Measurements from ENCODE around the gene PARP14.
"Not testable (repeated sequence)": the region's sequence is repeated elsewhere in the genome, so short reads cannot be mapped to it uniquely, and the experiment has no call there.

Gene PARP14

DNA sequence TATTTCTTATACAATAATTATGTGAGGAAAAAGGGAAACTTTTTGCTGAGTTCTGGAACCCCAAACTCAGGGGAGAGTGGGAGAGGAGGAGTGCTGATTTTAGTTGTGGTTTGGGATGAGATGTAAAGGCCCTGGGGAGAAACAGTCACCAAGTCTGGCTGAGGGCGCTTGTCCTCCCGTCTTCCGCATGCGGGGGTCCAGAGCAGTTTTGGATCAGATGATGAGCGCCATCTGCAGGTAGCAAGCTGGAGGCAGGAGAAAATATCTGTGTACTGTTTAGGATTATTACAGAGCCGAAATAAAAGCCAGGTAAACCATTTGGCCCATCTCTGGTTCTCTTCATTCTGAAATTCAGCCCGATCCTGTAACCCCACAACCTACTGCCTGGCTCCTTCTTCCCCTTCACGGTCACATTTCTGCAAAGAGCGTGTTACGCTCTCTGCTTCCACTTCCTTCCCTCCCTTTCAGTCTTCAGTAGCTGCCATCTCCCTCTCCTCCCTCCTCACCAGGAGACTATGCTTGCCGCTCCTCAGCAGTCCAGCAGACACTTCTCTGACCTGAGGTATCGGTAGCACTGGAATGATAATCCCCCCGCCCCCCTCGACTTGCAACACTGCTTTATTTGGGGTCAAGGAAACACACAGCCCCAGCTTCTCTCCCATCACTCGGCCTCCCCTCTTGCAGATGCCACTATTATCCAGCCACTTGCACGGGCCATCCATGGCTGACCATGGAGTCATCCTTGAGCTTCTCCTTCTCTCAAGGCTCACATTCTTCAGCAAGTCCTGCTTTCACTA is 1.4 kb upstream of the PARP14 start:
- DNase-seq: peak; percentile 54 to 69 (median 59)

DNA sequence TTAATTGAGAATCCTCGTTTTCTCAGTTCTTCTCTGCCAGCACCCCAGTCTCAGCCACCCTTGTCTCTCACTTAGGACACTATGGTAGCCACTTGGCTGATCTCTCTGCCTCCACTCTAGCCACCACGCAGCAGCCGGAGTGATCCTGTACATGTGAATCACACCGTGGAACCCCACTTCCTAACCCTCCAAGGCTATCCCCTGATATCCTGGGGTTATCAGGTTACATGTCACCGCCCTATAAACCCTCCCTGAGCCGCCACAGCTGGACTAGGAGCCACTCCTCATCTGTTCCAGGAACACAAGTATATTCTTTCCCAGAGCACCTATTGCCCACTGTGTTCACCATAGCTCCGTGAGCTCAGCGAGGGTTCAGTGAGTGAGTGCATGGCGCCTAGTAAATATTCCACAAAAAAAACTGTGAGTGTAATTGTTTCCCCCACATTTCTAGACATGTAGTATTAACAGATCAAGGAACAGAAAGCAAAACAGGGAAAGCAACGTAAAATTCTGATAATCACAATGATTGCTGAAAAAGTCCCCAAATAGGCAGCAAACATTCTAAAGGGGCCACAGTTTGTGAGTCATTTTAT is 661 bp upstream of the PARP14 start:
- DNase-seq: no peak

DNA sequence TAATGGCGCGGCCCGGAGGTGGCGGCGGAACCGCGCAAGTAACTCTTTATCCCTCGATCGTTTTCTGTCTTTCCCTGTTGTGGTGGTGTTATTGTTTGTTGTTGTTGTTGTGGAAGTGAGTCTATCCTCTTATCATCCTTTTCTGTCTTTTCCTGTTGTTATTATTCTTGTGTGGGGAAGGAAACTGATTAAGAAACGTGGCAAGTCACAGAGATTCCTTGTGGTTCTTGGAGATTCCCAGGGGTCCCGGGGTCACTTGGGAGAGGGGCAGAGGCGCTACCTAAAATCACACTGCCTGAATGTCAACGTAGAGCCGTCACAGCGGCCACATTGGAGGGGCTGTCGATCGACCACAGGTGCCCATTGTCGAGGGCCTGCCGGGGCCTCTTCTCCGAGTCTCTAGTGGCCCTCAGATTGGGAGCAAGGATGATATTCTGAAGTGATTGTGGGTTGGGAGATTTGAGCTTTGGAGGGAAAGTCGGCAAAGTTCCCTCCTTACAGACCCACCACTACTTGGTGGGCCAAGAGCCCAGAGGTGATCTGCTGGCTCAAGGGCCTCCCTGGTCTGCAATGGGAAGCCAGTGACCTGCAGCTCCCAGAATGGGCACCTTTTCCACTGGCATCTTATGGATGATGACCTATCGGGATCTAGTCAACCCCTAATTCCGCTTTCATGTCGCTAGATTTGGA is 790 bp downstream of the PARP14 start:
- DNase-seq: no peak

DNA sequence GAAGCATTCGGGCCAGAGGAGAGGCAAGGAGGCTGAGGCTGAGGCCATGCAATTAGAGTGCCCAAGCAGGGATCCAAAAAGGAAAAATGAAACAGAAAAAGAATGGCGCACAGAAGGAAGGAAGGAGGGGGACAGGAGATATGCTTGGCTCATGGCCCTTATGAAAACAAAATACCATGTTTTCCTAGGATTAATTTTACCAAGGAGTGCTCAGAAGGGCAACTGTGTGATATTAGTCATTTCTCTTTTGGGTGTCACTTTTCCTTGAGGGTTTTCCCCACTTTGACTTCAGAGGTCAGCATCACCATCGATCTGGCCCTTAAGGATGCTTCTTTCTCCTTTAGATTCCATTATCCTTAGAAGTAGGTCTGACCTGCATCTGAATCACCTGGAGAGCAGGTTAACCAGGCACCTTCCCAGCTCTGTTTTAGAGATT is 1.4 kb downstream of the PARP14 start:
- no peak for DNase-seq

DNA sequence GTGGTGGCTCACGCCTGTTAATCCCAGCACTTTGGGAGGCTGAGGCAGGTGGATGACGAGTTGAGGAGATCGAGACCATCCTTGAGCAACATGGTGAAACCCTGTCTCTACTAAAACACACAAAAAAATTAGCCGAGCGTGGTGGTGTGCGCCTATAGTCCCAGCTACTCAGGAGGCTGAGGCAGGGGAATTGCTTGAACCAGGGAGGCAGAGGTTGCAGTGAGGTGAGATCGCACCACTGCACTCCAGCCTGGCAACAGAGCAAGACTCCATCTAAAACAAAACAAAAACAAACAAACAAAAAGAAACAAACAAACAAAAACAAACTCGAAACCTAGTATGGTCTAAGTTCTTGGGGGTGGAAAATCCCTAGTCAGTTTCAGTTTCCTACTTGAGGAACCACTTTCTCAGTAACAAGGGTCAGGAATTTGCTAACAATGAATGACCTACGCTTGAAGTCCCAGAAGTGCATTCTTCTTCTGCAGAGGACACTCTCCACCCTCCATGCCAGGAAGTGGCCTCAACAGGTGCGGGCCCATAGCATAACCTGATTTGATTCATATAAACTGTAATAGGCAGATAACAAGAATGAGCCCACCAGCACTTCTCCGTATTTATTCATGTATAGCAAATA is 2.3 kb downstream of the PARP14 start:
- DNase-seq: not testable (repeated sequence)

DNA sequence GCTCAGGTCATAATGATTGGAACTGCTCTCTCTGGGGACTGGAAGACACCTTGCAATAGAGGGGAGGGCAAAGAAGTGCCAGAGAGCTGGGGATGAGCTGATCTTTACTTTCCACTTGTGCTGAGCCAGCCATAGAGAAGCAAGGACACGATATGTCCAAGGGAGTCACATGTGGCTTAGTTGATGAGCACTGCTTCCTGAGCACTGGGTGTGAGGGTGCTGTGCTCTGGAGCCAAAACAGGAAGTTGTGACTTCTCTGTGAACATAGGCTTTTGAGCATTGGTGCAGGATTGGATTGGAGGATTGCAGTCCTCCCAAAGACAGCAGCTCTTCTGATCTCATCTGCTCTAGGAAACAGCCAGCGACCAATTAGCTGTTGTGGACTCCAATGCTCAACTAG is 6.7 kb downstream of the PARP14 start:
- no peak for DNase-seq

DNA sequence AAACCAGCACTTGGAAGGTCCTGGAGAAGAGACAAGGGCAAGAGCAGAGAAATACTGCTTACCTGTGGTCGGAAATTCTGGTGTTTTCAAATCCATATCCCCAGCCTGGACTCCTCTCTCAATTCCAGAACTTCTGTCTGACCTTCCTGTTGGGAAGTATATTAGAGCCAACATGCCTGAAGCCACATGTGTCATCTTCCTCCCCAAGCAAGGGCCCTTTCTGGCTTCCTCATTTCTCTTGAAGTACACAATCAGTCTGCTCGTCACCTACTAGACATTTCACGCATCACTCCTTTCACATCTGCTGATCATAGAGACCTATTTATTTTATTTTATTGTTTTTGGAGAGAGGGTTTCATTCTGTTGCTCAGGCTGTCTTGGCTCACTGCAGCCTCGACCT is 8.4 kb downstream of the PARP14 start:
- no peak for DNase-seq

DNA sequence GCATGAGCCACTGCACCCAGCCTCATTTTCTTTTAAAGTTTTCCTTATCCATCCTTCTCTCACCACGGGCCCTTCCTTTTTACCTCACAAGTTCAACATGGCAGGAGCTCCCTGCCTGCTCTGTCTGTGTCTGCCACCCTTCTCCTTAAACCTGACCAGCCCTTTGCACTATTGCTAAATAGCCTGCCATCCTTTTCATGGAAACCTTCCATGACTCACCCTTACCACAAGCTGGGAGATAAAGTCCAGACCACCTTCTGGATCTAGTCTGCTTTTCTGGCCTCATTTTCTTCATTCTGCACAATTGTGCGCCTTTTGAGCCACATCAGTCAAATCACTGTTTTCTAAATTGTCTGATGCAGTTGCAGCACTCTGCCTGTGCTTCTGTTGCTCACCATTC is 8.9 kb downstream of the PARP14 start:
- no peak for DNase-seq

DNA sequence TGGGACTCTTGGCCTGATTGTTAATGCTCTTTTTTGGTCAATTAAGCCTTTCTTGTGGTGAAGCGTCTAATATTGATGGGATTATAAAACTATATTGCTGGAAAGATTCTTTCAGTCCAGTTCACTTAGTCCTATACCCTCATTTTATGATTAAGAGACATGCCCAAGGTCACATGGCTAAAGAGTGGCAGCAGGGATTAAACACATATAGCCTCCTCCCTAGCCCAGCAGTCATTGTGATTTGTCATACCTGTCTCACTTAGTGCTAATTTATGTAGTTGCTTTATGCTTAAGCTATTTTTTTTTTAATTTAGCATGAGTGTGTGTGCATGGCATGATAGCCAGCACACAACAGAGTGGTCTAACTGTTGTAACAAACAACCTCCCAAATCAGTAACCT is 9.5 kb downstream of the PARP14 start:
- no peak for DNase-seq

DNA sequence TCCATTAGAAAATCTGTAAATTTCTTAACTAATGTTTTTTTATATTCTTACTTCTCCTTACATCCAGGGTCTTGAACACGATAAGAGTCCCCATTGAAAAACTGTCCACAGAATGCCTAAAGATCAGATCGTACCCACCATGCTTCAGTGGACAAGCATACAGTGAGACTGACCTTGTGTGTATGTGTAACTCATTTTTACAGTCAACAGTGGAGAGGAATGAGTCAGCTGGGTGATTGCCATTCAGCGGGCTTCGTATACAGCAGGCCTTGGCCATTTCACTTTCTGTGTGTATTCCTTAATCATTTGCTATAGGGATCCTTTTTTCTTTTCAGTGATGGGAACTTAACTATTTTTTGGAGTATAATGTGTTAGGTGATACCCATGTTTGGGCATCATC is 10.6 kb downstream of the PARP14 start:
- no peak for DNase-seq

DNA sequence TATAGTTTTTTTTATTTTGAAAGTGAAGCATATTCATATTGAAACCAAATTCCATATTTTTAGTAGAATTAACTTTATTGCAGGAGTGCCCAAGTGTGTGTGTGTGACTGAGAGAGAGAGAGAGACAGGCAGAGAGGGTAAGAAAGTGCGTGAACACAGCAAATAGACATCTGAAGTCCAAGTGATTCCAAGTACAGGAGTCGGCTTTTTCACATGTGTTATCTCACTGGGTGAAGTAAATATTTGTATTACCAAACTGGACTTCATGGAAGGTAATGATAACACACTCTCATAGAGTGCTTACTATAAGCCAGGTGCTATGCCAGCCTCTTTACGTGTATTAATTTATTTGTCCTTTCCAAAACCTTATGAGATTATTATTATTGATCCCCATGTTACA is 12.0 kb downstream of the PARP14 start:
- DNase-seq: no peak

DNA sequence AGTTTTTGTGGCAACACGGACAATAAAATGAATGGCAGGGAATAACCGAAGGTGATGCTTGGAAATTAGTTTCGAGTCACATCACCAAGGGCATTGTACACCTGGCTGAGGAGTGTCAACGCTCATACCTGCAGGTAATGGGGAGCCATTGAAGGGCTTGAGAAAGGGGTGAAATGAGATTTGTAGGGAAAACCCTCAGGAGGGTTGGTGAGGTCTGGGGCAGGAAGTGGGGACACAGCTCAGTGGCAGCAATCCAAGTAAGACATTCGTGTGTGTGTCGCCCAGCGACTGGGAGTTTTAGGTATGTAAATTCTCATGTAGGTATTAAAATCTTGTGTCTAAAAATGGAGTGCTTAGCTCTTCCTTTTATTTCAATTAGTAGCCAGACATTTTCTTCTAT is 14.3 kb downstream of the PARP14 start:
- no peak for DNase-seq

DNA sequence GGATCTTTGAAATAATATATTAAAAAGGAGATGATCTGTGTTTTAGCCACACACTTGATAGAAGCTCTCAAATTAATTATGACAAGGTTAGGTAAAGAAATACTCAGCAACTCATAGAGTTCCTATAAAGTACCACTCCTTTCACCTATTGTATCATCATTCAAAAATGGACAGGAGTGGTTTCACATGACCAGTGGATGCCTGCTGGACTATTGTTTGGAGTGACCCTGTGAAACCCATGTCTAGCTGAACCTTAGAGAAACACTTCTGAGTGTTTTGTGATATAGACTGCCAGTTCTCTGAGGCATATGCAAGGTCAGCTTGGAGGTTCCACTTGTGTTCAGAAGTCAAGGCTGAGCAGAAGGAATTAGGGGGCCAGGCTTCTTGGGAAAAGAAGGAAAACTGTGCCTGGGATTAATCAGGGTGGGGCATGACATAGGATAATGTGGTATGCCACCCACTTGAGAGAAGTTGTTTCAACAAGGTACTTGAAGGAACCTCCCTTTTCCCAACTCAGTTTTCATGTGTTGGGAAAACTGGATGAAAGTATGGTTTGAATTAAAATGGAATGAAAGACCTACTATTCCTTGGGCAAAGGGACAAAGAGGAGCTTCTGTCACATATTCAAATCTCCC is 15.4 kb downstream of the PARP14 start:
- DNase-seq: no peak

DNA sequence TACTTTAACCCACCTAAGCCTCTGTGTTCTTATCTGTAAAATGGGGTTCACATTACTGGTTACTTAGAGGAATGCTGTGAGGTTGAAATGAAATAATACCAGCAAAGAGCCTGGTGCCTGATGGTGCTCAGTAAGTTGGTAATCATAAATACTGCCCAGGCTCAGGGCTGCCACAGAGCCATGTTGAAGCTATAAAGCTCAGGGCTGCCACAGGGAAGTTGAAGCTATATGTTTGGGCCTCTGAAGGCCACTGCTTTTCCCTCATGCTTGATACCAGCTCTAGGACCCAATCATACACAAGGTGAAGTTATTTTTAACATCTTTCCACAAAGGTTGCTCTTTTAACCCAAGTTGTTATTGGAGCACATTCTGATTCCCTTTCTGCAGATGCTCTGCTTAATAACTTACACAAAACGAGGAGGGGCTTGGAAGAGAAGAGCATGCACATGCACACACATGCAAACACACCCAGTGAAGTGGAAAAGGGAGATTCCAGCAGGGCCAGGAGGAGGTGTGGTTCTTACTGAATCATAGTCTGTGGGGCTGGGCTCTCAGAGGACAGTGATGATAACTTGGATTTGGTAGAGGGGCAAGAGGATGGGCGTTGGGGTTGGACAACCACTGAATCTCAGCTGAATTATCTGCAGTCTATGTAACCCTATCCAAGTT is 17.4 kb downstream of the PARP14 start:
- no peak for DNase-seq

DNA sequence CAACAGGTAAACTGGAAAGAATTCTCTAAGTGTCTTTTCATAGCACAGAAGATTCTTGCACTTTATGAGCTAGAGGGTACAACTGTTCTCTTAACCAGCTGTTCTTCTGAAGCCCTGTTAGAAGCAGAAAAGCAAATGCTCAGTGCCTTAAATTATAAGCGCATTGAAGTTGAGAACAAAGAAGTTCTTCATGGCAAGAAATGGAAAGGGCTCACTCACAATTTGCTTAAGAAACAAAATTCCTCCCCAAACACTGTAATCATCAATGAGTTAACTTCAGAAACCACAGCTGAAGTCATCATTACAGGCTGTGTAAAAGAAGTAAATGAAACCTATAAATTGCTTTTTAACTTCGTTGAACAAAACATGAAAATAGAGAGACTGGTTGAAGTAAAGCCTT is 19.6 kb downstream of the PARP14 start:
- no peak for DNase-seq

DNA sequence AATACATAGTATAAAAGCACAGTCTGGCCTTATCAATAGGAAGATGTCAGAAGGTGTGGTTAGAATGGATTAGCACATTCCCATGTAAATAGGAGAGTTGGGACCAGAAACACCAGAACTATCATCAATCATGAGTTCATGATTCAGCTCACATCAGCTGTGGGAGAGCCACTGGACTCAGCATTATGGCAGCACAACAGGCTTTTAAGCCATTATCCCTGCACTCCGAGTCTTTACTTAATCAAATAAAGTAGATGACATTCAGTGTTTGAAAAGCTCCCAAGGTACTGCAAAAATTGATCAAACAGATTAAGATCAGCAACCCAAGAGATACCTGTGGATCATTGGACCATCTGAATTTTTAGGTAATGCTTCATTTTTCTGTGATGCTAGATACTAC is 24.7 kb downstream of the PARP14 start:
- DNase-seq: no peak

DNA sequence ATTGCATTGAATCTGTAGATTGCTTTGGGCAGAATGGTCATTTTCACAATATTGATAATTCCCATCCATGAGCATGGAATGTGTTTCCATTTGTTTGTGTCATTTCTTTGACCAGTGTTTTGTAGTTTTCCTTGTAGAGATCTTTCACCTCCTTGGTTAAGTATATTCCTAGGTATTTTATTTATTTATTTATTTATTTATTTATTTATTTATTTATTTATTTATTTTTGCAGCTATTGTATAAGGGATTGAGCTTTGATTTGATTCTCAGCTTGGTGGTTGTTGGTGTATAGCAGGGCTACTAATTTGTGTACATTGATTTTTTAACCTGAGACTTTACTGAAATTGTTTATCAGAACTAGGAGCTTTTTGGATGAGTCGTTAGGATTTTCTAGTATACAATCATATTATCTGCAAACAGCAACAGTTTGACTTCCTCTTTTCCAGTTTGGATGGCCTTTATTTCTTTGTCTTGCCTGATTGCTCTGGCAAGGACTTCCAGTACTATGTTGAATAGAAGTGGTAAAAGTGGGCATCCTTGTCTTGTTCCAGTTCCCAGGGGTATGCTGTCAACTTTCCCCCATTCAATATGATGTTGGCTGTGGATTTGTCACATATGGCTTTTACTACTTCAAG is 30.1 kb downstream of the PARP14 start:
- not testable (repeated sequence) for DNase-seq

DNA sequence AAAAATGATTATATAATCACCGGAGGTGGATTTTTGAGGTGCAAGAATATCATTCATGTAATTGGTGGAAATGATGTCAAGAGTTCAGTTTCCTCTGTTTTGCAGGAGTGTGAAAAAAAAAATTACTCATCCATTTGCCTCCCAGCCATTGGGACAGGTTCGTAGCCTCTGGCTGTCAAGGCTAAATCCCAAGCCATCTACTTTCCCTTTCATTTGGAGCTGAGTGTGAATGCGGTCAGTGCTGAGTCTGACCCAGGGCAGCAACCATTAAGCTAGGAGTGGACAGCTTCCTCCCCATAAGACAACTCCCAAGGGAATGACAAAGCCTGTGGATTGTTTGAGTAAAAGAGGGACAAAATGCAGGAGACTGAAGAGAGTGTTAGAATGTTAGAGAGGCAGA is 33.6 kb downstream of the PARP14 start:
- no peak for DNase-seq

DNA sequence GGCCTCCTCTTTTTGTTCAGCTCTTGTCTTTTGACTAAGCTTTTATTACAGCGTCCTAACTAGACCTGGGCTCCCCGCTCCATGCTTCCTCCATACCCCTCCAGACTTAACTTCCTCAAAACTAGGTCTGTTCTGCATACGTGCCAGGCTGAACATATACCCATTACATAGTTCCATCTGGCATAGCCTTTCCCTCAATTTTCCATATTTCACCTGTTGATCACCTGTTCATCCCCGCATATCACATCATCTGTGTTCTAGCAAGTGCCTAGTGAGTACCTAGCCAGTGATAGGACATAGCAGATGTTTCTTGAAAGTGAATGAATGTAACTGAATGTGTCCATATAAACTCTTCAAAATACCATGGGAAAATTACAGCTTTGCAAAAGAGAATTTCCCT is 36.0 kb downstream of the PARP14 start:
- DNase-seq: no peak

DNA sequence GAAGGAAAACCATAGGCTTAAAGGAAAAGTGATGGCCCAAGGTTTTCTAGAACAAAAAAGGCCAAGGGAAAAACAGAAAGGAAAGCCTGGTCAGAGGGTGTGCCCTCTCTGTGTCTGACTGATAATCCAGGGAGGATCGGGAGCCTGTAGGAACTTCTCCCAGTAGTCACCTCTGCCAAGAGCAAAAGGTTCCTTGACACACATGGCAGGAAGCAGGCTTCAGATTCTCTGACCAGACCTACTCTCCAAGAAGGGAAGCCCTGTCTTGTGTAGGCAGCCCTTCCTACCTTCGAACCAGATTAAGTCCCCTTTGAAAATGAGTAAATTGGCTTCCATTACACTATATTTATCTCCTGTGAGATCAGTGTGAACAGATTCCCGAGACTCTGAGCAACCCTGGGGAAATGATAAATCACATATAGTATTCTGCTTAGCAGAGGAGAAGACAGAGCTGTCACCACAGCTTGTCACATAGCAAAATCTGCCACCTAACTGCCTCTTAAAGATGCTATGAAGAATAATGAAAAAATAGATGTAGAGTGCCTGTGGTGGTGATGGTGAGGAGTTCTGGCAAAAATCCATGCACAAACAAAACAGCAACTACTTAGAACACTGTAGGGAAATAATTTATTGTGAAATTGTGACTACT is 38.8 kb downstream of the PARP14 start:
- DNase-seq: no peak

DNA sequence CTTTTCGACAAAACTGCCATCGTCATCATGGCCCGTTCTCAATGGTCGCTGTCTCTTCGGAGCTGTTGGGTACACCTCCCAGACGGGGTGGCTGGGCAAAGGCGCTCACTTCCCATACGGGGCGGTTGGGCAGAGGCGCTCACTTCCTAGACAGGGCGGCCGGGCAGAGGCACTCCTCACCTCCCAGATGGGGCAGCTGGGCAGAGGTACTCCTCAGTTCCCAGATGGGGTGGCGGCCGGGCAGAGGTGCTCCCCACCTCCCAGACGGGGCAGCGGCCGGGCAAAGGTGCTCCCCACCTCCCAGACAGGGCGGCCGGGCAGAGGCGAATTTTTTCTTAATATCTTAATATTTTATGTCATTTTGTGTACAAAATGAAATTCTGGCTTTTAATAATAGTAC is 44.5 kb downstream of the PARP14 start:
- DNase-seq: no peak

DNA sequence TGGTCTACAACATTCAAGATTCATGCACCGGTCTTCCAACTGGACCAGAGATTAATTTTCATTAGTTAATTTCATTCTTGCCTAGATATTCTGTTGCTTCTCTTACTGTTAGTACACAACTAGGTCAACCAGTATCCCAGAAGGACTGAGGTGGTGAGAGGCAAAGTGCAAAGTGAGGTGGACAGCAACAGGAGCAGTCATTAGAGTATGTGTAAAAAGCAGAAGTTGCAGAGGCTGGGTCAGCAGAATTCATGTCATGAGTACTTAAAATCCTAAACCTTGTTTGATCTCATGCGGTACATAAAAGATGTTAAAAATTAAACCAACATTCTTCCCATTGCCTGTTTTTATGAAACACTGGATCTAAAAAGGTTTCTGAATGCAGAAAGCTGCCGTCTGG is 46.7 kb downstream of the PARP14 start:
- DNase-seq: no peak

All from activated CD4-positive, CD25-positive, alpha-beta regulatory T cell (primary cell).